Caco-2 (cell line): Measurements from ENCODE around the gene LSM3. TPM values are rescaled to one million over a fixed set of nuclear protein-coding genes. Genes with fewer than 3 reads are reported as not detected.
A peak's percentile ranks its signal among the peaks of the same experiment; 100 is the strongest.

ENCODE experiments used
- BruUV-seq: library from RNA; stranded (reverse); fragments of 400-500 nt; replicated peaks from 2 replicates; lab custom pipeline; 2021; lab: Mats Ljungman, UMichigan
- CTCF ChIA-PET: fragments of 300-600 bp; sonication (Branson Sonifier 250); formaldehyde crosslinking; loops from one replicate; lab custom pipeline; 2022; ENCODE audit warnings: antibody characterized with exemption; lab: Charles Lee
- POLR2A ChIA-PET: fragments of 300-600 bp; sonication (Branson Sonifier 250); formaldehyde crosslinking; loops from one replicate; lab custom pipeline; 2022; ENCODE audit warnings: antibody characterized with exemption; lab: Charles Lee
- DNase-seq, 2 experiments: peaks; one replicate each; pipeline versions ENCODE4 v3.0.0 to v3.0.0-alpha.2; 2020 to 2022
- H3K27me3 ChIP-seq: replicated peaks from 2 replicates; pipeline ENCODE4 v1.6.0; 2011; ENCODE audit warnings: low read length; ENCODE audit not compliant: control insufficient read depth, insufficient read depth
- H3K36me3 ChIP-seq: 2 replicates; pipeline ENCODE4 v1.5.1; 2011; ENCODE audit warnings: low read length; ENCODE audit not compliant: control insufficient read depth, insufficient read depth
- H3K4me1 ChIP-seq: fragments of 250-450 bp; sonication (Bioruptor Pico); 2 replicates; pipeline ENCODE4 v1.5.1; 2020; ENCODE audit warnings: mild to moderate bottlenecking
- H3K4me3 ChIP-seq: 2 replicates; pipeline ENCODE4 v1.5.1; 2011; ENCODE audit warnings: low read depth, mild to moderate bottlenecking, control low read depth, low read length
- H3K9me3 ChIP-seq: fragments of 250-450 bp; sonication (Bioruptor Pico); 2 replicates; pipeline ENCODE4 v1.5.1; 2020; ENCODE audit warnings: mild to moderate bottlenecking, moderate library complexity
- H3K27ac Mint-ChIP-seq: one replicate; pipeline ENCODE4 v1.8.0; 2022; ENCODE audit warnings: mixed read lengths; ENCODE audit not compliant: unreplicated experiment
- H3K27me3 Mint-ChIP-seq: one replicate; pipeline ENCODE4 v1.8.0; 2022; ENCODE audit warnings: mixed read lengths; ENCODE audit not compliant: insufficient read depth, unreplicated experiment
- H3K36me3 Mint-ChIP-seq: one replicate; pipeline ENCODE4 v1.8.0; 2022; ENCODE audit warnings: mild to moderate bottlenecking, mixed read lengths; ENCODE audit not compliant: insufficient read depth, unreplicated experiment
- H3K4me1 Mint-ChIP-seq: one replicate; pipeline ENCODE4 v1.8.0; 2022; ENCODE audit warnings: low read depth, mixed read lengths; ENCODE audit not compliant: unreplicated experiment
- H3K4me3 Mint-ChIP-seq: one replicate; pipeline ENCODE4 v1.8.0; 2022; ENCODE audit warnings: mild to moderate bottlenecking, moderate library complexity, mixed read lengths; ENCODE audit not compliant: unreplicated experiment
- H3K9me3 Mint-ChIP-seq: one replicate; pipeline ENCODE4 v1.8.0; 2022; ENCODE audit warnings: mixed read lengths; ENCODE audit not compliant: unreplicated experiment
- intact Hi-C: fragments of 100-400 bp; cut with micrococcal nuclease; formaldehyde crosslinking; loops from one replicate; pipeline ENCODE4 v1.10.0; 2022; ENCODE audit not compliant: unreplicated experiment
- total RNA-seq: library from RNA; stranded (reverse); gene quantifications from 2 replicates; pipeline ENCODE4 v1.2.3, GENCODE V29; 2022
- TF ChIP-seq, protein P1 (sequence below), 2 experiments: fragments of 200-600 bp in 1 of 2; IDR thresholded peaks; 1 replicate in 1 of 2; 2 replicates in 1 of 2; pipeline versions ENCODE4 v1.5.1 to v1.8.0; 2011 to 2022; ENCODE audit warnings: antibody characterized with exemption in 1 of 2, control low read depth in 1 of 2, inconsistent platforms in 1 of 2, low read depth in 1 of 2, low read length in 1 of 2, mild to moderate bottlenecking in 1 of 2, moderate library complexity in 1 of 2; ENCODE audit not compliant: insufficient read depth in 1 of 2, severe bottlenecking in 1 of 2, unreplicated experiment in 1 of 2

Gene LSM3
- total RNA-seq, 1 experiment from 2014 or later: 20.5 TPM

DNA sequence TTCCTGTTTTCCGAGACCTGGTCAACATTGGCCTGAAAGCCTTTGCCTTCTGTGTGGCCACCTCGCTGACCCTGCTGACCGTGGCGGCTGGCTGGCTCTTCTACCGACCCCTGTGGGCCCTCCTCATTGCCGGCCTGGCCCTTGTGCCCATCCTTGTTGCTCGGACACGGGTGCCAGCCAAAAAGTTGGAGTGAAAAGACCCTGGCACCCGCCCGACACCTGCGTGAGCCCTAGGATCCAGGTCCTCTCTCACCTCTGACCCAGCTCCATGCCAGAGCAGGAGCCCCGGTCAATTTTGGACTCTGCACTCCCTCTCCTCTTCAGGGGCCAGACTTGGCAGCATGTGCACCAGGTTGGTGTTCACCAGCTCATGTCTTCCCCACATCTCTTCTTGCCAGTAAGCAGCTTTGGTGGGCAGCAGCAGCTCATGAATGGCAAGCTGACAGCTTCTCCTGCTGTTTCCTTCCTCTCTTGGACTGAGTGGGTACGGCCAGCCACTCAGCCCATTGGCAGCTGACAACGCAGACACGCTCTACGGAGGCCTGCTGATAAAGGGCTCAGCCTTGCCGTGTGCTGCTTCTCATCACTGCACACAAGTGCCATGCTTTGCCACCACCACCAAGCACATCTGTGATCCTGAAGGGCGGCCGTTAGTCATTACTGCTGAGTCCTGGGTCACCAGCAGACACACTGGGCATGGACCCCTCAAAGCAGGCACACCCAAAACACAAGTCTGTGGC, 36.8 kb upstream of the LSM3 start:
- peak in 1 of 2 experiments; percentile 15 for DNase-seq
- ChIA-PET CTCF (interaction anchor here (0.6 kb wide), 1 partner anchor 119 kb away, joined by 3 read pairs; no protein-coding TSS in a partner anchor), POLR2A (no interaction called here)
- H3K9me3 Mint-ChIP-seq: no peaks in the 10 kb centered on the region
- H3K27ac Mint-ChIP-seq: no peak overlapping the region
- BruUV-seq: no TSS peak
- peaks cover 26% of the 10 kb centered on the region for H3K4me1 ChIP-seq
- H3K4me1 Mint-ChIP-seq: peaks cover 14% of the 10 kb centered on the region
- H3K36me3 ChIP-seq: peaks cover 2% of the 10 kb centered on the region; the same call in 1 of the 2 replicates
- H3K4me3 Mint-ChIP-seq: no peak overlapping the region
- no peaks in the 10 kb centered on the region for H3K27me3 Mint-ChIP-seq
- H3K9me3 ChIP-seq: no peaks in the 10 kb centered on the region
- H3K27me3 ChIP-seq: no peaks in the 10 kb centered on the region
- TF ChIP-seq, protein P1, sequence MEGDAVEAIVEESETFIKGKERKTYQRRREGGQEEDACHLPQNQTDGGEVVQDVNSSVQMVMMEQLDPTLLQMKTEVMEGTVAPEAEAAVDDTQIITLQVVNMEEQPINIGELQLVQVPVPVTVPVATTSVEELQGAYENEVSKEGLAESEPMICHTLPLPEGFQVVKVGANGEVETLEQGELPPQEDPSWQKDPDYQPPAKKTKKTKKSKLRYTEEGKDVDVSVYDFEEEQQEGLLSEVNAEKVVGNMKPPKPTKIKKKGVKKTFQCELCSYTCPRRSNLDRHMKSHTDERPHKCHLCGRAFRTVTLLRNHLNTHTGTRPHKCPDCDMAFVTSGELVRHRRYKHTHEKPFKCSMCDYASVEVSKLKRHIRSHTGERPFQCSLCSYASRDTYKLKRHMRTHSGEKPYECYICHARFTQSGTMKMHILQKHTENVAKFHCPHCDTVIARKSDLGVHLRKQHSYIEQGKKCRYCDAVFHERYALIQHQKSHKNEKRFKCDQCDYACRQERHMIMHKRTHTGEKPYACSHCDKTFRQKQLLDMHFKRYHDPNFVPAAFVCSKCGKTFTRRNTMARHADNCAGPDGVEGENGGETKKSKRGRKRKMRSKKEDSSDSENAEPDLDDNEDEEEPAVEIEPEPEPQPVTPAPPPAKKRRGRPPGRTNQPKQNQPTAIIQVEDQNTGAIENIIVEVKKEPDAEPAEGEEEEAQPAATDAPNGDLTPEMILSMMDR (IDR thresholded peaks at IDR 0.05; ENCODE audit: insufficient read depth in 1 of 2, low read depth in 1 of 2, low read length in 1 of 2, severe bottlenecking in 1 of 2, unreplicated experiment in 1 of 2): no peak
- no peak overlapping the region for H3K4me3 ChIP-seq
- peaks cover 25% of the 10 kb centered on the region for H3K36me3 Mint-ChIP-seq
- intact Hi-C loops: no loop called here

DNA sequence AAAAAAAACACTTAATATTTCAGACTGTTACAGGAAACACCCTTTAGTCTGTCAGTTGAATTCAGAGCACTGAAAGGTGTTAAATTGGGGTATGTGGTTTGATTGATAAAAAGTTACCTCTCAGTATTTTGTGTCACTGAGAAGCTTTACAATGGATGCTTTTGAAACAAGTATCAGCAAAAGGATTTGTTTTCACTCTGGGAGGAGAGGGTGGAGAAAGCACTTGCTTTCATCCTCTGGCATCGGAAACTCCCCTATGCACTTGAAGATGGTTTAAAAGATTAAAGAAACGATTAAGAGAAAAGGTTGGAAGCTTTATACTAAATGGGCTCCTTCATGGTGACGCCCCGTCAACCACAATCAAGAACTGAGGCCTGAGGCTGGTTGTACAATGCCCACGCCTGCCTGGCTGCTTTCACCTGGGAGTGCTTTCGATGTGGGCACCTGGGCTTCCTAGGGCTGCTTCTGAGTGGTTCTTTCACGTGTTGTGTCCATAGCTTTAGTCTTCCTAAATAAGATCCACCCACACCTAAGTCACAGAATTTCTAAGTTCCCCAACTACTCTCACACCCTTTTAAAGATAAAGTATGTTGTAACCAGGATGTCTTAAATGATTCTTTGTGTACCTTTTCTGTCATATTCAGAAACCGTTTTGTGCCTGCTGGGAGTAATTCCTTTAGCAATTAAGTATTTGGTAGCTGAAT, 35.9 kb upstream of the LSM3 start:
- intact Hi-C loops: no loop called here
- TF ChIP-seq, protein P1 (IDR thresholded peaks at IDR 0.05; ENCODE audit: insufficient read depth in 1 of 2, low read depth in 1 of 2, low read length in 1 of 2, severe bottlenecking in 1 of 2, unreplicated experiment in 1 of 2): no peak
- ChIA-PET CTCF (interaction anchor here (0.6 kb wide), 1 partner anchor 118 kb away, joined by 3 read pairs; no protein-coding TSS in a partner anchor), POLR2A (interaction anchor here (0.5 to 1.2 kb wide), 2 partner anchors 13 to 36 kb away, joined by 3 to 7 read pairs; partner anchors contain the start of gene LSM3)
- no peaks in the 10 kb centered on the region for H3K9me3 ChIP-seq
- H3K9me3 Mint-ChIP-seq: no peaks in the 10 kb centered on the region
- H3K4me3 ChIP-seq: no peak overlapping the region
- DNase-seq: peak in 1 of 2 experiments; percentile 7
- H3K36me3 ChIP-seq: peaks cover 2% of the 10 kb centered on the region
- peaks cover 14% of the 10 kb centered on the region for H3K4me1 Mint-ChIP-seq
- H3K27me3 Mint-ChIP-seq: no peaks in the 10 kb centered on the region
- H3K27me3 ChIP-seq: no peaks in the 10 kb centered on the region
- BruUV-seq: TSS peak; percentile 55
- peaks cover 26% of the 10 kb centered on the region for H3K4me1 ChIP-seq
- no peak overlapping the region for H3K4me3 Mint-ChIP-seq
- peak overlapping the region; percentile 93 for H3K27ac Mint-ChIP-seq
- peaks cover 25% of the 10 kb centered on the region for H3K36me3 Mint-ChIP-seq
